HepG2 (cell line): ENCODE measurements around the gene LRTM2. TPM values are rescaled to one million over a fixed set of nuclear protein-coding genes. Genes with fewer than 3 reads are reported as not detected.

Experiments used
- CENPX ChIP-seq: sonication (generic); formaldehyde crosslinking; IDR thresholded peaks from 2 replicates; pipeline ENCODE4 v1.9.0; 2021; ENCODE audit warnings: mild to moderate bottlenecking, missing genetic modification reagents, moderate library complexity
- EP300 ChIP-seq, 3 experiments: sonication (generic) in 1 of 3; formaldehyde crosslinking in 1 of 3; IDR thresholded peaks; 2 replicates each; pipeline versions ENCODE4 v1.5.1 to v1.6.1; 2011 to 2020; ENCODE audit warnings: low read depth in 2 of 3, low read length in 2 of 3, borderline replicate concordance in 1 of 3, improper control_type of control experiment in 1 of 3, mild to moderate bottlenecking in 1 of 3, missing genetic modification reagents in 1 of 3, moderate library complexity in 1 of 3
- ERF ChIP-seq: IDR thresholded peaks from 2 replicates; pipeline ENCODE4 v1.6.1; 2018; ENCODE audit warnings: missing biosample characterization, missing genetic modification reagents
- GABPB1 ChIP-seq: IDR thresholded peaks from 2 replicates; pipeline ENCODE4 v1.6.1; 2016; ENCODE audit warnings: mild to moderate bottlenecking, missing genetic modification reagents, moderate library complexity, missing compliant biosample characterization
- JDP2 ChIP-seq: sonication (generic); formaldehyde crosslinking; IDR thresholded peaks from 2 replicates; pipeline ENCODE4 v1.8.1; 2022; ENCODE audit warnings: missing genetic modification reagents, borderline replicate concordance
- JUNB ChIP-seq: sonication (generic); formaldehyde crosslinking; IDR thresholded peaks from 2 replicates; pipeline ENCODE4 v1.8.0; 2022; ENCODE audit warnings: missing genetic modification reagents, mild to moderate bottlenecking, borderline replicate concordance
- MEIS2 ChIP-seq: sonication (generic); formaldehyde crosslinking; IDR thresholded peaks from 2 replicates; pipeline ENCODE4 v1.9.0; 2021; ENCODE audit warnings: mild to moderate bottlenecking, missing genetic modification reagents
- POLR2AphosphoS5 ChIP-seq: IDR thresholded peaks from 2 replicates; pipeline ENCODE4 v1.6.1; 2012; ENCODE audit warnings: low read depth, low read length
- RELA ChIP-seq: sonication (generic); formaldehyde crosslinking; IDR thresholded peaks from 2 replicates; pipeline ENCODE4 v1.4.0; 2020; ENCODE audit warnings: missing genetic modification reagents
- SAP130 ChIP-seq: IDR thresholded peaks from 2 replicates; pipeline ENCODE4 v1.6.1; 2016; ENCODE audit warnings: low read depth
- TBP ChIP-seq: sonication (generic); formaldehyde crosslinking; IDR thresholded peaks from 2 replicates; pipeline ENCODE4 v1.5.0; 2020; ENCODE audit warnings: missing genetic modification reagents
- TRIM24 ChIP-seq: sonication (generic); formaldehyde crosslinking; IDR thresholded peaks from 2 replicates; pipeline ENCODE4 v1.8.0; 2022; ENCODE audit warnings: mild to moderate bottlenecking, missing genetic modification reagents
- YEATS2 ChIP-seq: sonication (generic); formaldehyde crosslinking; IDR thresholded peaks from 2 replicates; pipeline ENCODE4 v1.4.0; 2020; ENCODE audit warnings: missing genetic modification reagents, borderline replicate concordance
- ZBTB21 ChIP-seq: sonication (generic); formaldehyde crosslinking; IDR thresholded peaks from 2 replicates; pipeline ENCODE4 v1.4.0; 2020; ENCODE audit warnings: missing genetic modification reagents
- ZFP82 ChIP-seq: sonication (generic); formaldehyde crosslinking; IDR thresholded peaks from 2 replicates; pipeline ENCODE4 v1.5.1; 2020; ENCODE audit warnings: mild to moderate bottlenecking, missing genetic modification reagents, borderline replicate concordance
- ZNF234 ChIP-seq: sonication (generic); formaldehyde crosslinking; conservative IDR thresholded peaks from 2 replicates; pipeline ENCODE4 v1.5.1; 2020; ENCODE audit warnings: mild to moderate bottlenecking, missing genetic modification reagents
- ZNF256 ChIP-seq: sonication (generic); formaldehyde crosslinking; conservative IDR thresholded peaks from 2 replicates; pipeline ENCODE4 v1.4.0; 2020; ENCODE audit warnings: missing genetic modification reagents
- ZNF510 ChIP-seq: sonication (generic); formaldehyde crosslinking; IDR thresholded peaks from 2 replicates; pipeline ENCODE4 v1.4.0; 2020; ENCODE audit warnings: low read depth, mild to moderate bottlenecking, missing genetic modification reagents
- ZNF678 ChIP-seq: sonication (generic); formaldehyde crosslinking; IDR thresholded peaks from 2 replicates; pipeline ENCODE4 v1.4.0; 2020; ENCODE audit warnings: mild to moderate bottlenecking, missing genetic modification reagents
- polyA plus RNA-seq, 8 experiments: library from polyadenylated mRNA; depleted of rRNA in 3 of 8; stranded (reverse) in 7 of 8; unstranded in 1 of 8; fragments of >200 nt; fragmentation: Illumina TruSeq in 4 of 8; extraction: Trizol in 4 of 8; gene quantifications; 2 replicates each; pipeline versions ENCODE4 v1.2.1 to v1.2.3, GENCODE V29; 2011 to 2016; ENCODE audit warnings: low read depth in 4 of 8, missing spikeins in 1 of 8, mixed read lengths in 1 of 8; ENCODE audit not compliant: insufficient read depth in 1 of 8
- total RNA-seq, 5 experiments: library from RNA; depleted of rRNA; stranded (reverse); fragments of >200 nt; fragmentation: Illumina TruSeq; extraction: Trizol; gene quantifications; 2 replicates each; pipeline ENCODE4 v1.2.3, GENCODE V29; 2016; ENCODE audit warnings: low read depth in 1 of 5
- TF ChIP-seq, protein P1 (sequence below): IDR thresholded peaks from 2 replicates; pipeline ENCODE4 v1.6.1; 2016; ENCODE audit warnings: low read depth
- TF ChIP-seq, protein P2 (sequence below): sonication (generic); formaldehyde crosslinking; IDR thresholded peaks from 2 replicates; pipeline ENCODE4 v1.8.0; 2022; ENCODE audit warnings: missing genetic modification reagents, mild to moderate bottlenecking, moderate library complexity, borderline replicate concordance
- TF ChIP-seq, protein P3 (sequence below): sonication (generic); formaldehyde crosslinking; IDR thresholded peaks from 2 replicates; pipeline ENCODE4 v1.5.1; 2020; ENCODE audit warnings: missing genetic modification reagents, mild to moderate bottlenecking, borderline replicate concordance
- TF ChIP-seq, protein P4 (sequence below): sonication (generic); formaldehyde crosslinking; IDR thresholded peaks from 2 replicates; pipeline ENCODE4 v1.5.0; 2020; ENCODE audit warnings: missing genetic modification reagents, mild to moderate bottlenecking, borderline replicate concordance

The LRTM2 gene
- total and polyA plus RNA-seq, 2 of the 13 experiments (the other 11 are each of a cell fraction or from before 2014, with no cell fraction given): 0.09 TPM; not detected in 1

DNA sequence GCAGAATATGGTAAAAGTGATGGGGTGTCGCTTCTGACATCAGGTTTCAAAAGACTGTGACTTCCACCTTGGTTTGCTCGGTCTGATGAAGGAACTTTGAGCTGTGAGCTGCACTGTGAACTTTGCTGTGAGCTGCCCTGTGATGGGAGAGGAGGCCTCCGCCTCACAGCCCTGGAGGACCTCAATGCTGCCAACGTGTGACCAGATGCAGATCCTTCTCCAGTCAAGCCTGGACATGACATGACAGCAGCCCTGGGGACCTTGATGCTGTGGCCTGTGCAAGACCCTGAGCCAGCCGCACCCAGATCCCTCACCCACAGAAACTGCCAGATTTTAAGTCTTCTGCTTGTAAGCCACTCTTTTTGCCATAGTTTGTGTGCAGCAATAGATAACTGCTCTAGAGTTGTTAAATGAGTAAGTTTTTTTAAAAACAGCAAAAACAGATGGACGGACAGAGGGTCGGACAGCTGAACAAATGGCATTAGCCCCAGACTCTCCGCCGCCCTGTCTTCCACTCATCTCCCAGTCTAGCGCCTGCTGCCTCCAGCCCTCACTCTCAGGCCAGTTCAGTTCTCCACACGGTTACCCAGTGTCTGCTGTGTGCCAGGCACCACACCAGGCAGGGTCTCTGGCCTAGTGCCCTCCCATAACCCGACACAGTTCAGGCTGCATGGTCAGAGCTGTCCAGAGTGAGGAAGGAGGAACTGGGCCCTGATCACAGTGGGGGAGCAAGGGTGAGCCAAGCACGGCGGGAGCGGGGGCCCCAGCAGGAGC lies 13.1 kb upstream of the LRTM2 start (continued):
- TF ChIP-seq JUNB (CRISPR knock-in tag) (no peak), TRIM24 (CRISPR knock-in tag) (no peak), ZNF678 (CRISPR knock-in tag) (no peak), POLR2AphosphoS5 (no peak), CENPX (CRISPR knock-in tag) (no peak), JDP2 (CRISPR knock-in tag) (no peak), YEATS2 (CRISPR knock-in tag) (no peak), RELA (CRISPR knock-in tag) (no peak), ZNF256 (no peak), TBP (no peak), ZFP82 (no peak), ZBTB21 (CRISPR knock-in tag) (peak; percentile 70; the same call in 1 of the 2 replicates), ZNF510 (no peak), EP300 (IDR thresholded peaks at IDR 0.05; ENCODE audit: low read depth in 2 of 2, low read length in 2 of 2) (0 out of 4 replicates have a peak, but pooled peaks of 1 of the 2 experiments have one; percentile 10), EP300 (CRISPR knock-in tag; IDR thresholded peaks at IDR 0.05; ENCODE audit: borderline replicate concordance) (no peak), ERF (0 out of 2 replicates have a peak, but pooled peaks have one; percentile 48), ZNF234 (CRISPR knock-in tag) (no peak), SAP130 (CRISPR knock-in tag) (peak; percentile 52), MEIS2 (CRISPR knock-in tag) (no peak), GABPB1 (no peak; the same call in 1 of the 2 replicates)
- TF ChIP-seq, protein P1, sequence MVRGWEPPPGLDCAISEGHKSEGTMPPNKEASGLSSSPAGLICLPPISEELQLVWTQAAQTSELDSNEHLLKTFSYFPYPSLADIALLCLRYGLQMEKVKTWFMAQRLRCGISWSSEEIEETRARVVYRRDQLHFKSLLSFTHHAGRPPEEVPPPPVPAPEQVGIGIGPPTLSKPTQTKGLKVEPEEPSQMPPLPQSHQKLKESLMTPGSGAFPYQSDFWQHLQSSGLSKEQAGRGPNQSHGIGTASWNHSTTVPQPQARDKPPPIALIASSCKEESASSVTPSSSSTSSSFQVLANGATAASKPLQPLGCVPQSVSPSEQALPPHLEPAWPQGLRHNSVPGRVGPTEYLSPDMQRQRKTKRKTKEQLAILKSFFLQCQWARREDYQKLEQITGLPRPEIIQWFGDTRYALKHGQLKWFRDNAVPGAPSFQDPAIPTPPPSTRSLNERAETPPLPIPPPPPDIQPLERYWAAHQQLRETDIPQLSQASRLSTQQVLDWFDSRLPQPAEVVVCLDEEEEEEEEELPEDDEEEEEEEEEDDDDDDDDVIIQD (CRISPR knock-in tag): no peak; the same call in 1 of the 2 replicates
- TF ChIP-seq, protein P2, sequence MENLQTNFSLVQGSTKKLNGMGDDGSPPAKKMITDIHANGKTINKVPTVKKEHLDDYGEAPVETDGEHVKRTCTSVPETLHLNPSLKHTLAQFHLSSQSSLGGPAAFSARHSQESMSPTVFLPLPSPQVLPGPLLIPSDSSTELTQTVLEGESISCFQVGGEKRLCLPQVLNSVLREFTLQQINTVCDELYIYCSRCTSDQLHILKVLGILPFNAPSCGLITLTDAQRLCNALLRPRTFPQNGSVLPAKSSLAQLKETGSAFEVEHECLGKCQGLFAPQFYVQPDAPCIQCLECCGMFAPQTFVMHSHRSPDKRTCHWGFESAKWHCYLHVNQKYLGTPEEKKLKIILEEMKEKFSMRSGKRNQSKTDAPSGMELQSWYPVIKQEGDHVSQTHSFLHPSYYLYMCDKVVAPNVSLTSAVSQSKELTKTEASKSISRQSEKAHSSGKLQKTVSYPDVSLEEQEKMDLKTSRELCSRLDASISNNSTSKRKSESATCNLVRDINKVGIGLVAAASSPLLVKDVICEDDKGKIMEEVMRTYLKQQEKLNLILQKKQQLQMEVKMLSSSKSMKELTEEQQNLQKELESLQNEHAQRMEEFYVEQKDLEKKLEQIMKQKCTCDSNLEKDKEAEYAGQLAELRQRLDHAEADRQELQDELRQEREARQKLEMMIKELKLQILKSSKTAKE (CRISPR knock-in tag): no peak
- TF ChIP-seq, protein P3, sequence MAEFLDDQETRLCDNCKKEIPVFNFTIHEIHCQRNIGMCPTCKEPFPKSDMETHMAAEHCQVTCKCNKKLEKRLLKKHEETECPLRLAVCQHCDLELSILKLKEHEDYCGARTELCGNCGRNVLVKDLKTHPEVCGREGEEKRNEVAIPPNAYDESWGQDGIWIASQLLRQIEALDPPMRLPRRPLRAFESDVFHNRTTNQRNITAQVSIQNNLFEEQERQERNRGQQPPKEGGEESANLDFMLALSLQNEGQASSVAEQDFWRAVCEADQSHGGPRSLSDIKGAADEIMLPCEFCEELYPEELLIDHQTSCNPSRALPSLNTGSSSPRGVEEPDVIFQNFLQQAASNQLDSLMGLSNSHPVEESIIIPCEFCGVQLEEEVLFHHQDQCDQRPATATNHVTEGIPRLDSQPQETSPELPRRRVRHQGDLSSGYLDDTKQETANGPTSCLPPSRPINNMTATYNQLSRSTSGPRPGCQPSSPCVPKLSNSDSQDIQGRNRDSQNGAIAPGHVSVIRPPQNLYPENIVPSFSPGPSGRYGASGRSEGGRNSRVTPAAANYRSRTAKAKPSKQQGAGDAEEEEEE (CRISPR knock-in tag): no peak
- TF ChIP-seq, protein P4, sequence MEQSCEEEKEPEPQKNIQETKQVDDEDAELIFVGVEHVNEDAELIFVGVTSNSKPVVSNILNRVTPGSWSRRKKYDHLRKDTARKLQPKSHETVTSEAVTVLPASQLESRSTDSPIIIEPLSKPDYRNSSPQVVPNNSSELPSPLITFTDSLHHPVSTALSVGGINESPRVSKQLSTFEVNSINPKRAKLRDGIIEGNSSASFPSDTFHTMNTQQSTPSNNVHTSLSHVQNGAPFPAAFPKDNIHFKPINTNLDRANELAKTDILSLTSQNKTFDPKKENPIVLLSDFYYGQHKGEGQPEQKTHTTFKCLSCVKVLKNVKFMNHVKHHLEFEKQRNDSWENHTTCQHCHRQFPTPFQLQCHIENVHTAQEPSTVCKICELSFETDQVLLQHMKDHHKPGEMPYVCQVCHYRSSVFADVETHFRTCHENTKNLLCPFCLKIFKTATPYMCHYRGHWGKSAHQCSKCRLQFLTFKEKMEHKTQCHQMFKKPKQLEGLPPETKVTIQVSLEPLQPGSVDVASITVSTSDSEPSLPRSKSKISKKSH (CRISPR knock-in tag): no peak
